HG03175 (cell line): ENCODE results near the gene USP13.

Experiments
- ATAC-seq: cut with Tn5 transposase; IDR thresholded peaks from one replicate; pipeline ENCODE4 v1.9.1; 2021; ENCODE audit warnings: mild to moderate bottlenecking, moderate library complexity; ENCODE audit not compliant: unreplicated experiment

USP13 gene

DNA sequence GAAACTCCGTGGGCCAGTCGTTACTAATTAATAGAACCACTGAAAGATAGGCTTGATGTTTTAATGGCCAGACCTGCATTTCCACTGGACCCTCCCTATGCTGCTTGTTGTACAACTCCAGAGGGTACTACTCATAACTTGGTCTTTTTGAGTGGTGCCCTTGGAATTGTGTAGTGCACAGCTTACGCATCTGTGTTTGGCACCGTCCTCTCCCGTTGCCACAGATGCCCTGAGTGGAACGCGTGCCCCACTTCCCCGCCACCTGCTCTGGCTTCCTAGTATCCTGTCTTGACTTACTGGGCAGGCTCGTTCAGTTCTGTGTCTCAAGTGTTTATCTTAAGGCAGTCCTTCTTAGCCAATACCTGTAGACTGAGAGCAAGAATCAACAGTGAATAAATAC, 78.7 kb downstream of the USP13 start:
- ATAC-seq = no peak

DNA sequence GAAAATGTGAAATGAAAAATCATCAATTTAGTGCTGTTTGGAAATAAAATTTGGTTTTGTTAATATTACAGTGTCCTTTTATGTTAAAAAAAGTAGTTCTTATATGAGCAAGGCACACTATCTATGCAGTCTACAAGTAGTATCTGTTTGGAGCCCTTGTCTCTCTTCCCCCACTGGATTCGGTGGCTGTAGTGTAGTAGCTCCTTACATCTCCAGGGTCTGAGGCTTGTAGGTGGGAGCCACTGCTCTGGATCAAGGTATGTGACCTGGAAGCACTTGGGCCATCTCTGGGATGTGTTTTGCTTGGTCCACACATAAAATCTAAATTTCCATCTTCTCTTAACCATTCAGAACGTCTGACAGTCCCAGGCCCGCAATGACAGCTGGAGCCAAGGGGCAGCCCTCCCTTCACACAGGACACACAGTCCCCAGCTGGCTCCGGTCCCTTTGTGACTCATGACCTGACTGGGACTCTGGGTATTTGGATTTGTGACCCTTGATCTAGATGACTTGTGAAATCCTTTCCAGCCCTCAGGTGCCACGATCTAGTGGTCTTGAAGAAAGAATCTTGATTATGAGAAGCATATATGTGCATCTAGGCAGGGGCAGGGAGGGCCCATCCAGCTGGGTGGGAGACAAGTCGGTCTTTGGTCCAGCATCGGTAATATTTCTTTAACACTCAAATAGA, 80.0 kb downstream of the USP13 start:
- no peak for ATAC-seq

DNA sequence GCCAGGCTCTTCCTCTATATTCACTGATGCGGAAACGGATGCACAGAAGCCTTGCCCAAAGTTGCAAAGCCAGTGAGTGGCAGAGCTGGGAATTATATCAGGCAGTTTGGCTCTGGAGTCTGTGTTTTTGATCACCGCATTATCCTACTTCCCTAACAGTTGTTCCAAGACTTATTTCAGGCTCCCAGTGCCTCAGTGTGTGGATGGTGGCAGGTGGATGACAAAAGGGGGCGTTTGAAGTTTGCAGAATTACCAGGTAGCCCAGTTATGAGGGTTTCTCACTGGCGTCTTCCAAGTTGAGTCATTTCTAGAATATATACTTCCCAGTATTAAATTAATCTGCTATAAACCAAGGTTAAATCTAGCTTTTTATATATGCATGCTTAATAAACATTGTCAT, 81.0 kb downstream of the USP13 start:
- no peak for ATAC-seq

DNA sequence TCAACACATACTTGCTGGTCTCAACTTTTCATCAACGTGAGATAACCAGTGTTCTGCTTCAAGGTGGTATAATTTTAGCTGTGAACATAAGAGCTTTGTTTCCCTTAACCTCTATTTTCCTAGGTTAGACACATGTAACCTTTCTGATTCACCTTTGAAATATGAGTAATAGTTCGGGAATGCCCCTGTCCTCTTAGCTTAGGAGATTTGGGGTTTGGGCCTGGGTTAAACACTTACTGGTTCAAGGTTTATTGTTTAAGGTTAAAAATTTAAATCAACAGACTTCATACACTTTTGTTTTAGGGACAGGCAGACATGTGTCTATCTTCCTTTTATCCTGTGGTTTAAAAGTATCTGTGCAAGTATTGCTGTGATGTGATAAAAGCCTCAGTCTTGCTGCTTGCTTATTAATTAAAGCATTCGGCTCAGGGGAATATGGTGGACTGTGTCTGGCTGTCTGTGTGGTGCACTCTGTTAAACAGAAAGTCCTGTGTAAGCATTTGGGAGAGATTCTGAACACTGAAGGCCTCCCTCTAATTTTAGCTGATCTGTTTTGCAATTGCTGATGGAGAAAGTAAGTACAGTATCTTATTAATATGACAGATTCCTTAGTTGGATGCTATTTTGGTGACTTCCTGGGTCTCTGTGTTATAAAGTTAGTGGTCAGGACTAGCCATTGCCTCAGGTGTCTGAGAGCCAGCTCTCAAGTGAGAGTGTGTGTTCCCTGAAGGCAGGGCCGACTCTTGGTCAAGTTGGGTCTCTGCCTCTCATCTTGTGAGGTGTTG, 81.8 kb downstream of the USP13 start:
- ATAC-seq = no peak

DNA sequence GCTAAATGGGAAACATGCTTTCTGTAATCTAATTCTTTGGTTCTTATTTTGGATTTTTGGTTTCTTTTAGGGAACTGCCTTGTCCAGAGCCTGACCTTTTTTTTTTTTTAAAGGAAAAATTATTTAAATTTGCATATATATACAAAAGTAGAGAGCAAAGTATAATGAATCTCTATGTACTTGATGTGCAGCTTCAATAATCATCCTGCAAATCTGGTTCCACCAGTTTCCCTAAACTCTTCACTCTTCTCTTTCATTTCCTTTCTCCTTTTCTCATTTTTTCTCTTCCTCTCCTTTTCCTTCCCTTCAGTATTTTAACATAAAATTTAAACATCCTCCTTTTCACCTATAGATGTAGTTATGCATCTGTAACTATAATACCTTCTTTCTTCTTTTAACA, 82.5 kb downstream of the USP13 start:
- ATAC-seq = no peak

DNA sequence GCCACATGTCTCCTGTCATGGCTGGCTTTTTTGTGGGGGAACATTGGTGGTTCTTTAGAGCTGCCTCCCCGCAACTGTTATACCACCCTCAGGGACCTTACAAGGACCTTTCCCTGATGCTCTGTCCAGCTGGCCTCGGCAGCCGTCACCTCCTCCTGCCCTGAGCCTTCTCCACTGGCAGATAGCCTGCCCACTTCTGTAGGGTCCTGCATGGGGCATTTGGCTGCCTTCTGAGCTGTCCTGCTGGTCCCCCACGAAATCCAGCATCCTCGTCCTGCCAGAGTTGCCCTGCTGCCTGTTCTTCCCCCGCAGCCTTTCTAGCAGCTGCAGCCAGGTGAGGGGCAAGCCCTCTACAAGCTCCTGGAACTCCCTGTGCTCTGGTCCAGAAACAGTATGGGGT, 86.2 kb downstream of the USP13 start:
- no peak for ATAC-seq

DNA sequence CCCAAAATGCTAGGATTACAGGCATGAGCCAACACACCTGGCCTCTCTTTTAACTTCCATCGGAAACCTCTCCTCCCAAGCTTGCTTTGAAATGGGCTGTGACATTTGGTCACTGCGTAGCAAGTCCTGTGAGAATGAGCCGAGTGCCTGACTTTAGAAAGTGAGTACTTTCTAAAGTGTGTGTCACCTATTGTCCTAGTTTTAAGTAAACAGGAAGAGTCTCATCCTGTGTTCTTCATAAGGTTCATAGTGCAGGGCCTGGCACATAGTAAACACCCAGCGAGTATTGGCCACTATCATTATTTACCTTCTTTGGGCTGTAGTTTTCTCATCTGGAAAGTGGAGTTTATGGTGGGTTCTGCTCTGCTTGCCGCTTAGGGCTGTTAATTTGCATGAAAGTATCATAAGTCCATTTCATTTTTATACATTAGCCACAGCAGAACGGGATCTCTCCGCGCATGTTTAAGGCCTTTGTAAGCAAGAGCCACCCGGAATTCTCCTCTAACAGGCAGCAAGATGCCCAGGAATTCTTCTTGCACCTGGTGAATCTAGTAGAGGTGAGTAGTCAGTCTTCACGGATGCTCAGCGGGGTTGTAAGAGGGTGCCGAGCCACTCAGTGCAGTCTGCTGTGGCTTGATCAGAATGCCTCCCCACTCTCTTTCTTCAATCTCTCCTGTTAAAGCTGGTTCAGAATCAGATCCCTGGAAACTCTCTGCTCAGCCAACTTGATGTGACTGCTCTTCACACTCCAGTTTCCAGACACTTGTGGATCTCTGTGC, 87.2 kb downstream of the USP13 start:
- no peak for ATAC-seq

DNA sequence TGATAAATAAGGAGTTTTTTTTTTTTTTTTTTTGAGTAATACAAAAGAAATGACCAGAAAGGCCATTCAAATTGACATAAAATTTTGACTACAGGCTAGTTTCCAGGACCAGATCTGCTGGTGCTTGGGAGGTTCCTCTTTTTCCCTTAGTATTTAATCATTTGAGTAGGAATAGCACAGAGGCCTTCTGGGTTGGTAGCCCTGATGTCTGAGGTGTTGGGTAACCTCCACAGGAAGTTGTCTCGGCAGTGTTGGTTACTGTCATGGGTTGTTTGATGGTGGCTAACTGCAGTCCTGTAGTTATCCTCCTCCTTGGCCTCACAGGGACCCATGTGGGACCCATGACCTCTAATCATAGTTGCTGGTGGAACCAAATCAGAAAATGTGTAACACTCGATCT, 91.1 kb downstream of the USP13 start:
- no peak for ATAC-seq

DNA sequence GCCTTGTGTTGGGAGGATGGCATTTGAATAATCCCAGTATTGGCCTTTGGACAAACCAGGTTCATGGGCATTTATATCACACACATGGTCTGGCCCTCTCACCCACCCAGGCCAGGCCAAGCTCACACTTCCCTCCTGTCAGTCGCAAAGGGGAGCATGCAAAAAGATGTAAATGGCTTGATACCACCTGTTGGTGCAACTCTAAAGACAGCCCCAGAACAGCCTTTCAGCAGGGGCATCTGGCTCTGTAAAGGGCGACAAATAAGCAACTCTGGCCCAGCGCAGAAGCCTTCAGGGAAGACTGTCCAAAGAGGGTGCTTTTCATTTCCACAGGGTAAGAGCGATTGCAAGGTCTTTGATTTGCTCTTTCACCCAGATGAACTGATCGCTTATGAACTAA, 91.8 kb downstream of the USP13 start:
- no peak for ATAC-seq

DNA sequence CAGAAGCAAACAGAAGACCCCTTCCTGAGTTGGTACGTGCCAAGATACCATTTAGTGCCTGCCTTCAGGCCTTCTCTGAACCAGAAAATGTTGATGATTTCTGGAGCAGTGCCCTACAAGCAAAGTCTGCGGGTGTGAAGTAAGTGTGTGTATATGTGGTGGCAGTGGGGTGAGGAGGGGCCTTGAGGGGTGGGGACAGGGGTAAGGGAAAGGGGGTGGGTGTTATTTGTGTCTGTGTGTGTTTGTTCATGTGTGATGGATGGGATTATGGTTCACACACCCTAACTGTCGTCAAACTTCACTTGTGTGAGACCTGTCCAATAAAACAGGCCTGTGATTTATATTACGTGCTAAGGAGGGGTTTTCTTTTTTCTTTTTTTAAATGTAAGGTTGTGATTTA, 92.2 kb downstream of the USP13 start:
- ATAC-seq = no peak

DNA sequence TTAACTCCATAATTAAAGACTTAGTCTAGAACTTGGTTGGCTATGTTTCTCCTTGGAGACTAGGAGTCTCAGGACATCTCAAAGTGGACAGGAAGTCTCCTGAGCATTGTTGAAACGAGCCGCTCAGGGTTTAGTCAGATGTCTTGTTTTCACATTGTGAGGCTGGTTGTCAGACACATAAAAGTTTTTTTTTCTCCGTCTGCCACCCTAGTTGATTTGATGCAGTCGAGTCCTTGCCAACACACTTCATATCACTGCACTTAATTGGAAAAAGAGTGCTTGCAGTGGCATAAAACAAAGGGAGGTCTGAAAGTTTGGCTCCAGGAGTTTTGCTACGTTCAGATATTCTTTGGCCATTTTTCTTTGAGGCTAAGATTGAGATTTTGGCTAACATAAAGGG, 92.9 kb downstream of the USP13 start:
- no peak for ATAC-seq

DNA sequence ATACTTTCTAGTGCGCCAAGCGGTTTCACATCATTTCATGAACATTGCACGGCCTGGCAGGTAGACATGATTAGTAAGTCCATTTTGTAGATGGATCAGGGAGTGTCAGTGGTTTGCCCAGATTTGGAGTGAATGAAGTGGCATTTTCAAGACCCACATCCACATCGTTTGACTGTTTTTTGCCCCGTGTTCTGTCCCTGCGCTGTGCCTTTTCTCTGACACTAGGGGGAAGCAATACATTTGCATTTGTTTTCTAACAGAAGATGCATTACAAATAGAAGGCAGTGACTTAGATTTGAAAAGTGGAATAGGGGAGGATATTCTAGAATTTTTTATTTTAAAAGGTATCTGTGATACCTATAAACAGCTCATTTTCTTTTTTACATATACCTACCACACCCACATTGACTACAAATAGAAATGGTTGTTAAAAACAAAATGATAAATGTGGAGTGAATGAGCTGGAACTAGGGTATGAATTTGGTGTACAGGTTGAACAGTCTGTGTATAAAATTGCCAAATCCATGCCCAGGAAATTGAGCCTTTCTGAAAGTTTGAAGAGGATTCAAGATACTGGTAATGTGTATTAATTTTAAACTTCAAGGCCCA, 98.0 kb downstream of the USP13 start:
- ATAC-seq = peak; percentile 53

DNA sequence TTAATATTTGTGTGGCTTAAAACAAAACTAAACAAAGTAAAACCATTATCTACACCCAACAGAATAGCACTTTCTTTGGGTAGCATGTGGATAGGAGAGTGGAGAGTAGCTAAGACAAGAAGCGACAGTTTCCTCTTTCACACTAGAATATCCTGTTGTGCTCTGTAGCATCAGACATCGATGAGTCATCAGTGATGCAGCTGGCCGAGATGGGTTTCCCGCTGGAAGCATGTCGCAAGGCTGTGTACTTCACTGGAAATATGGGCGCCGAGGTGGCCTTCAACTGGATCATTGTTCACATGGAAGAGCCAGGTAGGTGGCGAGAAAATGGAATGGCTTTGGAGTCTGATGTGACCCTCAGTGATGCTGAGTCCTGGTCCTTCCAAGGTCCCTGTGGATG, 108.1 kb downstream of the USP13 start:
- ATAC-seq = no peak

DNA sequence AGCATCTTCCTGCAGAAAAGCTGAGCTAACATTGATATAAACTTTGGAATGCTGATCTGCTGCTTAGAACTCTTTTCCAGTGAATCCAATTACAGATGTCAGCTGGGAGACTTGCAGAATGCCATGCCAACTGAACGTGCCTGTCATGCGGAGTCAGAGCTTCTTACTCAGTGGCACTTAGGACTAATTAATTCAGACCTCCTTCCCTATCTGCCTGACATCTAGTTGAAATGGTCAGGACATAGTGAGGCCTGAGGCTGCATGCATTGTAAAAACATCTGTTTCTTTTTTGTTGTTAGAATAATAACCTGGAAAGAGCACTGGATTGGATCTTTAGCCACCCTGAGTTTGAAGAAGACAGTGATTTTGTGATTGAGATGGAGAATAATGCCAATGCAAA, 112.6 kb downstream of the USP13 start:
- no peak for ATAC-seq

DNA sequence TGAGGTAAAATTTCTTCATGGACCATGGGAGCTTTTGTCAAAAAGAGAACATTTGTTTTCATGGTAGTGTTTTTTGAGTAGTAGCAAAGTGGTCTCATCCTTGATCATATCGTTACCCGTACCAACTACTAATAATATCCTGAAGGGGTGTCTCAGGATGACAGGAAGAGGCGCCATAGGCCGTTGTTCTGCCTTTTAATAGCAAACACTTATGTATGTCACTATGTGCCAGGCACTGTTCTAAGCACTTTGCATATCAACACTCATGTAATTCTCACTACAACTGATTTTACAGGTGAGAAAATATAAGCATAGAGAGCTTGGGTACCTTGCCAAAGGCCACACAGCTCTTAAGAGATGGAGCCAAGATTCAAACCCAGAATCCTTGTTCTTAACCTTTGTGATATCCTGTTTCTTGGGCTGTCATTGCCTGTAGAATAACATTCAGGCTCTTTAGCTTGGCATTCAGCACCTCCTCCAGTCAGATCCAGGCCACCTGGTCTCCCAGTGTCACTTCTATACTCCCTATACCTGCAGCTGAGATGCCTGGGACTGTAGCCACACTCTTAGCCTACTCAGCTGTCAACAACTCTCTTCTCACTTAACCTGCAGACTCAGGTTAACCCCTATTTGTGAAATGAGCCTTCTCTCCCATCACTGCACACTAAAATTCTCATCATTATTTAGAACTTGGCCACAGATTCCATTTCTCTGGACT, 113.7 kb downstream of the USP13 start:
- ATAC-seq = no peak

DNA sequence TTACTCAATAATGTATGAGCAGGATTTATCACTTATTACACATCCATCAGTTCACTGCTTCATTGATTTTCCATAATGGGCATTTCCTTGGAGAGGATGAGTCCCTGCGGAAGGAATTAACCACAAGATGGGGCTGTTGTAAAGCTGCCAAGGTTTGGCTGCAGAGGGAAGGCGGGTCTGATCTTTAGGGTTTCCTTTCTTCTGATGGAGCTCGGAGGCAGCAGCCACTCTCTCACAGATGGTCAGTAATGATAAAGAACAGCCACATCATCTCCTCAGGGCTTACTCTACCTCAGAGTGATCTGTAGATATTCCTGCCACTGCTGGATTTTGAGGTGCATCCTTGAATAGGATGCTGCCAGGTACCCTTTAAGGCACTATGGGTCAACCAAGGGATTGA, 115.2 kb downstream of the USP13 start:
- ATAC-seq = no peak

DNA sequence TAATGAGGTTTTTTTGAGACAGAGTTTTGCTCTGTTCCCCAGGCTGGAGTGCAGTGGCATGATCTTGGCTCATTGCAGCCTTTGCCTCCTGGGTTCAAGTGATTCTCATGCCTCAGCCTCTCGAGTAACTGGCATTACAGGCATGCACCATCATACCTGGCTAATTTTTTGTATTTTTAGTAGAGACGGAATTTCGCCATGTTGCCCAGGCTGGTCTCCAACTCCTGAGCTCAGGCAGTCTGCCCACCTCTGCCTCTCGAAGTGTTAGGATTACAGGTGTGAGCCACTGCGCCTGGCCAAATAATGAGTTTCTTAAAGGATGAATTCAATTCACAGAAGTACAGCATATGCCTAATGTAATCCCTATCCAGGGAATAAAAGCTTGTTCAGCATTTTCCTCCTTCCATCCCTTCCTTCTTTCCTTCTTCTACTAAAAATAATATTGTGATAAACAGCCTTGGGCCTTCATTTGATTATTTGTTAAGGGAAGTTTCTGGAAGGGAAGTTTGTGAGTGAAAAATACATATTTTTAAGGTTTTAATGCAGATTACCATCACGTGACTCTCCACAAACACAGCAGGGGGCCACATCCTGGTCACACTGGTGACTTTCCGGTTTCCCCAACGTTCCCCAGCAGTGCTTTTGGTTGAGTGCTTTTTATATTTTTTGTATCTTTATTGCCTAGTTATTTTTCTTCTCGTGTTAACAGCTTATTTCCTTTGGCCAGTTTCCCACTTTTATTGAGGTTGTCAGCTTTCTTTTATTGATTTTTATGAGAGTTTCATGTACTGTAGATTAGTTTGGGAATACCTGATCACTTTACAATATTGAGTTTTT, 116.8 kb downstream of the USP13 start:
- no peak for ATAC-seq

DNA sequence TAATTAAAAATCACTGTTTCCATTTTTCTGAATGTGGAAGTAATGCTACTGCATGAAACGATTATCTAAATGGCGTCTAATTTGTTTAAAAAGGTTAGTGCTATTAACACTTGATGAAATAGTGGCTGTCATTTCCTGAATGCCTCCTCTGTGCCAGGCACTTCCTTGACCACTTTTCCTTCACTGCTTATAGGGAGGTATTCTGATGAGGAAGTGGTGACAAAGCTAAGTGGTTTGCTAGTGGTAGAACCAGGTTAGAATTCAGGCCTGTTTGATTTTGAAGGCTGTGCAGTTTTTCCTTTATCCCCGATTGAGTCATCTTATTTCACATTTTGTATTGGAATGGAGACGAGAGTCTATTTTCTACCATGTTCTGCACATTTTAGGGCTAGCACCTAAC, 119.0 kb downstream of the USP13 start:
- no peak for ATAC-seq

DNA sequence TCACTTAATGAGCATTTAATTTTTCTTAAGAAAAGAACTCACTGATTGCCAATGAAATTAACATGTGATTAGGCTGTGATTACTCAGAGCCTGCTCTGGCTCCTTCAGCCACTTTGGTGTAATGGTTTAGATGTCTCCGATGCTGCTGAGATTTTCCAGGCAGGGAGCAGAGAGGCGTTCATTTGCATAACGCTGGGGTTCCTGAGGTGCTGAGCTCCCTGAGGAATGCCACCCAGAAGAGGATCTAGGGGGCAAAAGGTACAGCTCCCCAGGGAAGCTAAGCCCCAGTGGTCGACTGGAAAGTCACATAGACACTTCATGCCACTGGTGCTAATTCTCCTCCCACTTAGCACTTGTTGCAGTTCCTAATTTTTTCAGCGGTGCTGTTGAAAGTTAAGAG, 119.5 kb downstream of the USP13 start:
- ATAC-seq = no peak
